Measurements from ENCODE around the gene MGMT.

The MGMT gene

DNA sequence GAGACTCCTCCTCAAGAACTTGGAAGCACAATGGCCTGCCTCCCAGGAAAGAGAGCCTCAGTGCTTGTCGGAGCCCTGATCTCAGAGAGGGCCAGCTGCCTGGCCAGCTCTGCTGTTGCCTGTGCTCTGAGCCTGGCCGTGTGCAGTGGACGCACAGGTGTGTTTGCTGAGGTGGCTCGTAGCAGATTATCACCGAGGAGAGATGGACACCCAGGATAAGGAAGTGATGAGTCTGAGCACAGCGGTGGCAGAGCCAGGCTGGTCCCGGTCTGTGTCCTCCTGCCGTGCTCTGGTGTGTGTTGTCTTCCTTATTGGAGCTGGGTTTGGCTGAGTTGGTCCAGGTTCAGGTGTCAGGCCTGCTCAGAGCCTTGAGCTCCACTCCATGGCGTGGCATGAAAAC lies 288.6 kb downstream of the MGMT start:
- TF ChIP-seq, protein P1, sequence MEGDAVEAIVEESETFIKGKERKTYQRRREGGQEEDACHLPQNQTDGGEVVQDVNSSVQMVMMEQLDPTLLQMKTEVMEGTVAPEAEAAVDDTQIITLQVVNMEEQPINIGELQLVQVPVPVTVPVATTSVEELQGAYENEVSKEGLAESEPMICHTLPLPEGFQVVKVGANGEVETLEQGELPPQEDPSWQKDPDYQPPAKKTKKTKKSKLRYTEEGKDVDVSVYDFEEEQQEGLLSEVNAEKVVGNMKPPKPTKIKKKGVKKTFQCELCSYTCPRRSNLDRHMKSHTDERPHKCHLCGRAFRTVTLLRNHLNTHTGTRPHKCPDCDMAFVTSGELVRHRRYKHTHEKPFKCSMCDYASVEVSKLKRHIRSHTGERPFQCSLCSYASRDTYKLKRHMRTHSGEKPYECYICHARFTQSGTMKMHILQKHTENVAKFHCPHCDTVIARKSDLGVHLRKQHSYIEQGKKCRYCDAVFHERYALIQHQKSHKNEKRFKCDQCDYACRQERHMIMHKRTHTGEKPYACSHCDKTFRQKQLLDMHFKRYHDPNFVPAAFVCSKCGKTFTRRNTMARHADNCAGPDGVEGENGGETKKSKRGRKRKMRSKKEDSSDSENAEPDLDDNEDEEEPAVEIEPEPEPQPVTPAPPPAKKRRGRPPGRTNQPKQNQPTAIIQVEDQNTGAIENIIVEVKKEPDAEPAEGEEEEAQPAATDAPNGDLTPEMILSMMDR (IDR thresholded peaks at IDR 0.05; ENCODE audit: low read depth, low read length): no peak
- no peak for DNase-seq (ENCODE audit: extremely low read depth, low read depth)

- TF ChIP-seq, protein P1 (IDR thresholded peaks at IDR 0.05; ENCODE audit: low read depth, low read length): no peak
- no peak for DNase-seq (ENCODE audit: extremely low read depth, low read depth)
Measured at GRCh38 chr10:129756912-129757901, 290.2 kb downstream of the MGMT start.

GRCh38 chr10:129758207-129759021 lies 291.4 kb downstream of the MGMT start:
- TF ChIP-seq, protein P1 (IDR thresholded peaks at IDR 0.05; ENCODE audit: low read depth, low read length): no peak
- no peak for DNase-seq (ENCODE audit: extremely low read depth, low read depth)

DNA sequence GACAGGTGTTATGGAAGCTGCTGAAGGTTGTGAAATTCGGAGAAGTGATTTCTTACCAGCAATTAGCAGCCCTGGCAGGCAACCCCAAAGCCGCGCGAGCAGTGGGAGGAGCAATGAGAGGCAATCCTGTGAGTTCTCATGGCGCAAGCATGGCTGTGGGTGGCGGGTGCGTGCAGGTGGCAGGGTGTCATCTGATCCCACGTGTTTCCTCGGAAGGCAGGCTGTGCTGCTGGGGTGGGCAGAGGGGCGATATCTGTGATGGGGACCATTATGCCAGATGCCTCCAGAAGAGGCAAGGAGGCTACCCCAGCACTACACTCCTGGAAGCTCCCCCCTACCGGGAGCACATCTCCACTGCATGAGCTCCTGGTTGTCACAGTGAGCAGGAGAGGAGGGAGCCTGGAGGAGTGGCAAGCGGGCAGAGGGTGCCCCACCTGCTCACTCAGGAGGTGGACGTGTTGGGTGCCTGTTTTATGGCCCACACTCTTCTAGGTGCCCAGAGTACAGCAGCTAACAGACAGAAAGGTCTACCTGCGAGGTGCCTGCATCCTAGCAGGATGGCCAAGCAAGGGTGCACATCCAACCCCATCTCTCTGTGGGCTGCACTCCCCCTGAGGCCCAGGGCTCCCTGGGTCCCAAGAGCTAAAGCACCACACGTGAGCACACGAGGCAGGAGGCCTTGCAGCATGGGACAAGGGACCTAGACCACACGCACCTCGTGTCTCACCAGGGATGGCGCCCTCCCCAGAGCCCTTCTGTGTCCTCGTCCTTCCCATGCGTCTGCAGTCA lies 292.4 kb downstream of the MGMT start:
- TF ChIP-seq, protein P1 (IDR thresholded peaks at IDR 0.05; ENCODE audit: low read depth, low read length): no peak
- no peak for DNase-seq (ENCODE audit: extremely low read depth, low read depth)

GRCh38 chr10:129760003-129760315 lies 292.9 kb downstream of the MGMT start:
- no peak for DNase-seq (ENCODE audit: extremely low read depth, low read depth)
- TF ChIP-seq, protein P1 (IDR thresholded peaks at IDR 0.05; ENCODE audit: low read depth, low read length): no peak

DNA sequence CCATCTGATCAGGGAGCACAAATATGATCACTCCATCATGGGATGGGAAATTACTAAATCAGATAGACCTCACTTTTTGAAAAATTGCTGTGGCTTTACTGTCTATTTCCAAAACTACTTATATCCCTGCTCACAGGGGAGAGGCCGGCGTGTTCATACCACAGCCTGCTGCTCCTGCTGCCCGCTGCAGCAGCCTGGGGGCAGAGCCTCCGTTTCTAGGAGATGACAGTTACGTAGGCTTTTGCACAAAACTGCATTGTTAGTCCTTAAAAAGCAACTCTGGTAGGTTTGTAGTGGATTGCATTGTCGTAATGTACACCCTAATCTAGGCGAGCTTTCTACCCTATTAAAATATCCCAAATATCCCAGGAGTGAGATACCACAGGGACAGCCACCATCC lies 293.4 kb downstream of the MGMT start:
- TF ChIP-seq, protein P1 (IDR thresholded peaks at IDR 0.05; ENCODE audit: low read depth, low read length): no peak

More for the DNA sequence above, 293.4 kb downstream of the MGMT start:
- DNase-seq (ENCODE audit: extremely low read depth, low read depth): no peak
